Mesendoderm (in vitro differentiated cells): ENCODE results near the gene OR8B2.
A peak's percentile ranks its signal among the peaks of the same experiment; 100 is the strongest.
"Not testable (repeated sequence)": the region's sequence is repeated elsewhere in the genome, so short reads cannot be mapped to it uniquely, and the experiment has no call there.

Experiments used
- DNase-seq: peaks from one replicate; pipeline ENCODE4 v3.0.0; 2013
- H2AK5ac ChIP-seq: 2 replicates; pipeline ENCODE4 v1.6.1; 2013; ENCODE audit warnings: low read length, inconsistent platforms
- H2BK120ac ChIP-seq: 2 replicates; pipeline ENCODE4 v1.6.1; 2013; ENCODE audit warnings: low read depth, mild to moderate bottlenecking, low read length, moderate library complexity, mixed read lengths
- H2BK15ac ChIP-seq: replicated peaks from 2 replicates; pipeline ENCODE4 v1.6.1; 2013; ENCODE audit warnings: low read depth, mild to moderate bottlenecking, moderate library complexity
- H2BK5ac ChIP-seq: 2 replicates; pipeline ENCODE4 v1.6.1; 2013; ENCODE audit warnings: low read length, inconsistent platforms
- H3K18ac ChIP-seq: 2 replicates; pipeline ENCODE4 v1.6.1; 2013; ENCODE audit warnings: mild to moderate bottlenecking, low read length, mixed read lengths
- H3K23ac ChIP-seq: one replicate; pipeline ENCODE4 v1.6.1; 2013; ENCODE audit warnings: low read length
- H3K27ac ChIP-seq: 2 replicates; pipeline ENCODE4 v1.5.1; 2013; ENCODE audit warnings: low read depth, mild to moderate bottlenecking, inconsistent platforms, low read length, moderate library complexity
- H3K27me3 ChIP-seq: 2 replicates; pipeline ENCODE4 v1.6.1; 2013; ENCODE audit warnings: low read length, control low read depth, mild to moderate bottlenecking, inconsistent platforms; ENCODE audit not compliant: insufficient read depth, poor library complexity
- H3K36me3 ChIP-seq: 2 replicates; pipeline ENCODE4 v1.6.1; 2013; ENCODE audit warnings: low read length, inconsistent platforms; ENCODE audit not compliant: control insufficient read depth, insufficient read depth
- H3K4ac ChIP-seq: one replicate; pipeline ENCODE4 v1.6.1; 2013; ENCODE audit warnings: low read depth, mild to moderate bottlenecking, low read length, moderate library complexity
- H3K4me1 ChIP-seq: 2 replicates; pipeline ENCODE4 v1.6.1; 2013; ENCODE audit warnings: low read depth, low read length, inconsistent platforms; ENCODE audit not compliant: control insufficient read depth
- H3K4me2 ChIP-seq: 2 replicates; pipeline ENCODE4 v1.6.1; 2013; ENCODE audit warnings: low read length
- H3K4me3 ChIP-seq: 2 replicates; pipeline ENCODE4 v1.5.1; 2013; ENCODE audit warnings: mild to moderate bottlenecking, low read length
- H3K56ac ChIP-seq: one replicate; pipeline ENCODE4 v1.6.1; 2013; ENCODE audit warnings: low read length
- H3K79me1 ChIP-seq: 2 replicates; pipeline ENCODE4 v1.6.1; 2013; ENCODE audit warnings: low read length, inconsistent platforms
- H3K79me2 ChIP-seq: 2 replicates; pipeline ENCODE4 v1.6.1; 2013; ENCODE audit warnings: mild to moderate bottlenecking, low read length; ENCODE audit not compliant: control insufficient read depth, insufficient read depth
- H3K9ac ChIP-seq: 2 replicates; pipeline ENCODE4 v1.6.1; 2013; ENCODE audit warnings: low read length, inconsistent platforms
- H4K5ac ChIP-seq: one replicate; pipeline ENCODE4 v1.6.1; 2013; ENCODE audit warnings: low read length
- H4K8ac ChIP-seq: one replicate; pipeline ENCODE4 v1.6.1; 2013; ENCODE audit warnings: low read depth, mild to moderate bottlenecking, control low read depth, low read length, moderate library complexity
- WGBS: extraction: QIAGEN DNeasy Blood & Tissue Kit; methylation state at CpG from one replicate; pipeline ENCODE4 v1.1.7; 2013; ENCODE audit warnings: low lambda C conversion rate, missing lambda C conversion rate; ENCODE audit not compliant: insufficient coverage; ENCODE audit errors: extremely low coverage; 5-methylcytosine and 5-hydroxymethylcytosine counted together

The OR8B2 gene

DNA sequence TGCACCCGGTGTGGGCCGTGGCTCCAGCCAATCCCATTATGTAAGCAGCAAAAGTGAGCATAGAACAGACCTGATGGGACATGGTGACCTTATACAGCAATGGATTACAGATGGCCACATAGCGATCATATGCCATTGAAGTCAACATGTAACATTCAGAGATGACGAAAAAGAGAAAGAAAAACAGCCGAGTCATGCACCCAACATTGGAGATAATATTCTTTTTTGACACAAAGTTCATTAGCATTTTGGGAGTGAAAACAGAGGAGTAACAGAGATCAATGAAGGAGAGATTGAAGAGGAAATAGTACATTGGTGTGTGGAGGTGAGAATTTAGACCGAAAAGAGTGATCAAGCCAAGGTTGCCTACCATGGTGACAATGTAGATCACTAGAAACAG lies 1.4 kb downstream of the OR8B2 start:
- not testable (repeated sequence) for H3K23ac ChIP-seq, H3K56ac ChIP-seq, H2BK120ac ChIP-seq, H3K4ac ChIP-seq, DNase-seq, H3K4me2 ChIP-seq, H2BK15ac ChIP-seq, H2BK5ac ChIP-seq, H3K18ac ChIP-seq, H4K5ac ChIP-seq, H3K79me1 ChIP-seq, H3K79me2 ChIP-seq, H2AK5ac ChIP-seq, H3K36me3 ChIP-seq, H3K9ac ChIP-seq, H3K27ac ChIP-seq, H3K4me3 ChIP-seq, H3K4me1 ChIP-seq, H3K27me3 ChIP-seq, H4K8ac ChIP-seq
- WGBS, result no CpG with 5 or more reads among the region's 6 CpGs

GRCh38 chr11:124380585-124380984 lies 3.7 kb downstream of the OR8B2 start:
- H3K27me3 ChIP-seq, result no peaks in the 10 kb centered on the region
- H3K23ac ChIP-seq, result no peak overlapping the region
- DNase-seq, result peak; percentile 5
- H3K4ac ChIP-seq, result no peak overlapping the region
- H2BK5ac ChIP-seq, result no peak overlapping the region
- H2BK120ac ChIP-seq, result no peak overlapping the region
- H2AK5ac ChIP-seq, result no peak overlapping the region
- no peak overlapping the region for H3K4me2 ChIP-seq
- no CpG with 5 or more reads among the region's 2 CpGs for WGBS
- H3K79me1 ChIP-seq, result no peaks in the 10 kb centered on the region
- no peaks in the 10 kb centered on the region for H3K4me1 ChIP-seq
- H3K9ac ChIP-seq, result no peak overlapping the region
- no peak overlapping the region for H4K8ac ChIP-seq
- no peak overlapping the region for H3K4me3 ChIP-seq
- no peak overlapping the region for H3K18ac ChIP-seq
- H3K36me3 ChIP-seq, result no peaks in the 10 kb centered on the region
- H3K27ac ChIP-seq, result no peak overlapping the region
- no peak overlapping the region for H4K5ac ChIP-seq
- no peak overlapping the region for H2BK15ac ChIP-seq
- no peak overlapping the region for H3K56ac ChIP-seq
- H3K79me2 ChIP-seq, result no peaks in the 10 kb centered on the region

DNA sequence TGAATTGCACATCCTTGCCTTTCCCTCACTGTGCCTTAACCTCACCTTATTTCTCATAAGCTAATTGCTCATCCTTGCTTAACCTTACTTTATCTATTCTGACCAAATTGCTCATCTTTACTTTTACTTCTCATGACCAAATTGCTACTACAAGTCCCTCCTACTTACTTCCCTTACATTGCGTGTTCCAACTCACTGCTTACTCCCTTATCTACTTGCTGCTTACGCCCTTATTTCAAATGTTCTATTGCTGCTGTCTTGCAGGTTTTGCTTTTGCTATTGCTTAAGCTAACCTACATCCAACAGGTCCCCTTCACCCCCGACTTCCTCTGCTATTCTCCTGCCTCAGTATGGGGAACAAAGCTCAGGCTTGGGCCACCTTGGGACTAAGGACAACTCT lies 8.0 kb downstream of the OR8B2 start:
- WGBS, result no CpG with 5 or more reads among the region's 3 CpGs
- Histone ChIP-seq H3K79me1 (no peaks in the 10 kb centered on the region), H3K27ac (no peak overlapping the region), H2BK15ac (no peak overlapping the region), H3K79me2 (no peaks in the 10 kb centered on the region), H3K4ac (no peak overlapping the region), H3K4me2 (no peak overlapping the region), H3K18ac (no peak overlapping the region), H4K5ac (no peak overlapping the region), H2AK5ac (no peak overlapping the region), H3K4me1 (no peaks in the 10 kb centered on the region), H3K23ac (no peak overlapping the region), H2BK120ac (no peak overlapping the region), H4K8ac (no peak overlapping the region), H3K27me3 (no peaks in the 10 kb centered on the region), H2BK5ac (no peak overlapping the region), H3K4me3 (no peak overlapping the region), H3K56ac (no peak overlapping the region), H3K9ac (no peak overlapping the region), H3K36me3 (no peaks in the 10 kb centered on the region)
- no peak for DNase-seq

DNA sequence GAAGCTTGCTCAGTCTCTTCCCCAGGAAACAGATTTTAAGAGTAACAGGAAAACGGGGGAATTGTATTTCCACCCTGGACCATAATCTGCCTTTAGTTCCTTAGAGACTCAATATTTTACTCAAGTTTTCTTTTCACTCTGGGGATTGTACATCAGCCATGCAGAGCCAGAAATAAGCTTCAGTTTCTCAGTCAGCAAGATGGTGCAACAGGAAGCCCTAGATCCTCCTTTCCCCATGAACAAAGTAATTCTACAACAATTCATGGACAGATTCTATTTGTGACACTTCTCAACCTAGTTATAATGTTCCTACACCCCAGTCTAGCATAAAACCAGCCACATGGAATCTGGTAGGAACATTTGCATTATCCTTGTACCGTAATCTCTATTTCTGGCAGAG lies 24.7 kb downstream of the OR8B2 start:
- no peak overlapping the region for H3K18ac ChIP-seq
- no peaks in the 10 kb centered on the region for H3K79me1 ChIP-seq

DNA sequence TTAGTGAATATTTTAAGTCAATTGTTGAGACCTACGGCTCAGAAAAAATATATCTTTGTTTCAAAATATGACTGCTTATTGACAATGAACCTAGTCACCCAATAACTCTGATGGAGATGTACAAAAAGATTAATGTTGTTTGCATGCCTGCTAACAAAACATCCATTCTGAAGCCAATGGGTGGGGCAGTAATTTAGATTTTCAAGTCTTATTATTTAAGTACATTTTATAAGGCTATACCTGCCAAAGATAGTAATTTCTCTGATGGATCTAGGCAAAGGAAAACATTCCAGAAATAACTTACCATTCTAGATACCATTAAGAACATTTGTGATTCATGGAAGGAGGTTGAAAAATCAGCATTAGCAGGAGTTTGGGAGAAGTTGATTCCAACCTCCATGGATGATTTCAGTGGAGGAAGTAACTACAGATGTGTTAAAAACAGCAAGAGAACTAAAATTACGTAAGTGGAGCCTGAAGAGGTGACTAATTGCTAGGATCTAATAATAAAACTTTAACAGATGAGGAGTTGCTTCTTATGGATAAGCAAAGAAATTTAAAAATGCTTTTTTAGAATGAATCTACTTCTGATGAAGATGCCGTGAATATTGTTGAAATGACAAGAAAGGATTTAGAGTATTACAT lies 37.9 kb downstream of the OR8B2 start:
- Histone ChIP-seq H3K79me1 (no peaks in the 10 kb centered on the region), H3K79me2 (no peaks in the 10 kb centered on the region), H4K5ac (no peak overlapping the region), H3K56ac (no peak overlapping the region), H3K27me3 (no peaks in the 10 kb centered on the region), H4K8ac (no peak overlapping the region), H2BK5ac (no peak overlapping the region), H2AK5ac (no peak overlapping the region), H3K27ac (no peak overlapping the region), H2BK120ac (no peak overlapping the region), H3K4ac (no peak overlapping the region), H3K4me3 (no peak overlapping the region), H3K4me2 (no peak overlapping the region), H3K18ac (no peak overlapping the region), H3K4me1 (no peaks in the 10 kb centered on the region), H3K36me3 (no peaks in the 10 kb centered on the region), H2BK15ac (no peak overlapping the region), H3K9ac (no peak overlapping the region), H3K23ac (no peak overlapping the region)
- WGBS, result no CpG with 5 or more reads among the region's 3 CpGs
- no peak for DNase-seq

More for the DNA sequence above, 24.7 kb downstream of the OR8B2 start:
- H3K4me2 ChIP-seq, result no peak overlapping the region
- no peak overlapping the region for H3K56ac ChIP-seq
- DNase-seq, result no peak
- H3K4me3 ChIP-seq, result no peak overlapping the region
- no peaks in the 10 kb centered on the region for H3K4me1 ChIP-seq
- no CpG with 5 or more reads among the region's 2 CpGs for WGBS
- H4K8ac ChIP-seq, result no peak overlapping the region
- no peak overlapping the region for H2BK120ac ChIP-seq
- H2BK15ac ChIP-seq, result no peak overlapping the region
- no peak overlapping the region for H2BK5ac ChIP-seq
- H3K79me2 ChIP-seq, result no peaks in the 10 kb centered on the region
- H3K27me3 ChIP-seq, result no peaks in the 10 kb centered on the region
- no peaks in the 10 kb centered on the region for H3K36me3 ChIP-seq
- no peak overlapping the region for H3K9ac ChIP-seq
- H4K5ac ChIP-seq, result no peak overlapping the region
- H3K4ac ChIP-seq, result no peak overlapping the region
- H2AK5ac ChIP-seq, result no peak overlapping the region
- no peak overlapping the region for H3K27ac ChIP-seq
- no peak overlapping the region for H3K23ac ChIP-seq

GRCh38 chr11:124344346-124344745 lies 40.0 kb downstream of the OR8B2 start:
- Histone ChIP-seq H3K4ac (no peak overlapping the region), H3K27me3 (no peaks in the 10 kb centered on the region), H3K23ac (no peak overlapping the region), H3K56ac (no peak overlapping the region), H3K79me2 (no peaks in the 10 kb centered on the region), H2BK120ac (no peak overlapping the region), H3K9ac (no peak overlapping the region), H4K8ac (no peak overlapping the region), H3K27ac (no peak overlapping the region), H3K18ac (no peak overlapping the region), H3K4me1 (no peaks in the 10 kb centered on the region), H3K4me2 (no peak overlapping the region), H3K36me3 (no peaks in the 10 kb centered on the region), H3K4me3 (no peak overlapping the region), H2BK5ac (no peak overlapping the region), H2AK5ac (no peak overlapping the region), H3K79me1 (no peaks in the 10 kb centered on the region), H4K5ac (no peak overlapping the region), H2BK15ac (no peak overlapping the region)
- no peak for DNase-seq
- WGBS, result no CpG with 5 or more reads among the region's 5 CpGs
